Measurements from ENCODE around the gene CIDEB.

CIDEB gene

GRCh38 chr14:24312736-24313507 is 5.1 kb upstream of the CIDEB start:
- DNase-seq (ENCODE audit: low spot score): peak; percentile 73

DNA sequence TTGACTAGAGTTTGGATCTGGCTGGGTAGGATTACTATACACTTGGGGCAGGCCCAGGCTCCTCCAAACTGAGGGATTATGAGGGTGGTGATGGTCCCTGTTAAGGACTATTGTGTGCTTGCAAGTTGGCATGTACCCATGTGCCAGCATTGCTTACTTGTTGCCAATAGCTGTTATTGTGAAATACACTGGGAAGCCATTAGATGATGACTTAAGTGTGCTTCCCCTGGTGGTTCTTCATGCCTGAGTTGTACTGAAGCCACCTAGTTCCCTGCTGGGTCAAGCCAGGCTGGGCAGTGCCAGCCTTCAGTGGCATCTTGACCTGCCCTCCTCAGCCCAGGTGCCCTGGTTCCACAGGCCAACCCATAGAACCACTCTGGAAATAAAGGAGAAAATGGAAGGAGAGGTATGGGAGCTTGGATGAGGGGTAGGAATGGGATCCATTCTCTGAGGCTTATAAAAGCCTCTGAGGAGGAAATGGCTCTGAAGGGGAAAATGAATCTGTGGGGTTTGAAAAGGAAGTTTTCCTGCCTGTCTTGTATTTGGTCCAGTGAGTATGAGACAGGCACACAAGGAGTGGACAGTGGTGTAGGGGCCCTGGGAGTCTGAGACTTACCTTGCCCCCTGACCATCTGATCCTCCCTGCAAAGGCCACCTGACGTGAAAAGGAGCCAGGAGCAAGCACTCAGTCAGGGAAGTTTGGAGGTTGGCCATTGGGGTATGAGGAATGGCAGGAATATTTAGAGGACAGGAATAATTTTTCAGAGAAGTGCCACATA is 4.2 kb upstream of the CIDEB start:
- DNase-seq (ENCODE audit: low spot score): no peak

GRCh38 chr14:24310646-24311604 is 3.1 kb upstream of the CIDEB start, which contains the start of gene LTB4R:
Gene LTB4R, plus strand, starts transcription at chr14:24311502. Its CDS starts 4,150 bp downstream, at chr14:24315652.
- peak; percentile 91 for DNase-seq (ENCODE audit: low spot score)

GRCh38 chr14:24310265-24310645 is 2.5 kb upstream of the CIDEB start:
- DNase-seq (ENCODE audit: low spot score): no peak

GRCh38 chr14:24309538-24310264 is 1.9 kb upstream of the CIDEB start, which contains the start of gene LTB4R2:
Gene LTB4R2, plus strand, starts transcription at chr14:24310140. Its CDS starts 525 bp downstream, at chr14:24310665.
- no peak for DNase-seq (ENCODE audit: low spot score)

DNA sequence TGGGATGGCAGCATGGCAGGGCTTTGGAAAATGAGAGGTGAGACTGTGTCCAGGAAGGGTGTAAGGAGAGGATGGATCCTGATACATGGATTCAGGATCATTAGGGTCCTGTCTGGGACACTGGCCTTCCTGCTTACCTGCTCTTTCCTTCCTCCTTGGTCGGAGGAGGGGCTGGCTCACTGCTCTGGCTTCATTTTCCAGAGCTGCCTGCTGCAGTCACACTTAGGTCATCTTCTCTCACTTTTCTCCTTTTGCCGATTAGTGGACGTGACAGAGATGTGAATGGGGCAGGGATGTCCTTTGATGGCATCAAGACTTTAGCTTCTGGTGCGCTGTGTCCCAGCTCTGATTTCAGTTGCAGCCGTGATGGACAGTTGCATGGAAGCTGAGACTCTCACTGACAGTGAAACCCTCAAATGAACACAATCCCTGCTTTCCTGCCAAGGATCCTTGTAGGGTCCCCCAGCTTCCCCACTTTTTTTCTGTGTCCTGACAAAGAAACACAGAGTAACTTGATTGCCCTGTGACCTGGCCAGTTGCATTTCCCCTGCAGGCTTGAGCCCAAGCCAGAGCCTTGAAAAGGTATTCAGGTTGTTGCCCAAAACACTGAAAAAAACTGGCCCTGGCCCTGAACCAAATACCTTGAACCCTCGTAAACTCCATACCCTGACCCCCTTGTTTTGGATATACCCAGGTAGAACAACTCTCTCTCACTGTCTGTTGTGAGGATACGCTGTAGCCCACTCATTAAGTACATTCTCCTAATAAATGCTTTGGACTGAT is 756 bp upstream of the CIDEB start:
- DNase-seq (ENCODE audit: low spot score): no peak

DNA sequence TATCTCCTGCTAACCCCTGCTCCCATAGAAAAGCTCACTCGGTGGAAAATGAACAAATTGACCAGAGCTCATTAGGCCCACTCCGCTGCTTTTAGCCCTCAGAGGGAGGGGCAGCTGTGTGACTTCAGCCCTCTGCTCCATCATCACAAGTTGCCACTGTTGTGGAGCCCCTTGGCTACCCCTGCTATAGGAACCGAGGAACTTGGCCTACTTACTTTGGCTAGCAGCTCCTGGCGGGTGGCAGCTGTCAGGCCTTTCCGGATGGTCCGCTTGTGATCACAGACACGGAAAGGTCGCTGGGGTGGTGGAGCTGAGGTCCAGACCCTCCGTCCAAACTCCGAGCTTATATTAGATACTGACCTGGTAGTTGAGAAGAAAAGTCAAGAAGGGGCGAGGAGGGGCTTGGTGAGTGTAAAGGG is 612 bp downstream of the CIDEB start:
- DNase-seq (ENCODE audit: low spot score): no peak

- no peak for DNase-seq (ENCODE audit: low spot score)
These were observed 3.8 kb downstream of the CIDEB start for GRCh38 chr14:24304019-24304387.

DNA sequence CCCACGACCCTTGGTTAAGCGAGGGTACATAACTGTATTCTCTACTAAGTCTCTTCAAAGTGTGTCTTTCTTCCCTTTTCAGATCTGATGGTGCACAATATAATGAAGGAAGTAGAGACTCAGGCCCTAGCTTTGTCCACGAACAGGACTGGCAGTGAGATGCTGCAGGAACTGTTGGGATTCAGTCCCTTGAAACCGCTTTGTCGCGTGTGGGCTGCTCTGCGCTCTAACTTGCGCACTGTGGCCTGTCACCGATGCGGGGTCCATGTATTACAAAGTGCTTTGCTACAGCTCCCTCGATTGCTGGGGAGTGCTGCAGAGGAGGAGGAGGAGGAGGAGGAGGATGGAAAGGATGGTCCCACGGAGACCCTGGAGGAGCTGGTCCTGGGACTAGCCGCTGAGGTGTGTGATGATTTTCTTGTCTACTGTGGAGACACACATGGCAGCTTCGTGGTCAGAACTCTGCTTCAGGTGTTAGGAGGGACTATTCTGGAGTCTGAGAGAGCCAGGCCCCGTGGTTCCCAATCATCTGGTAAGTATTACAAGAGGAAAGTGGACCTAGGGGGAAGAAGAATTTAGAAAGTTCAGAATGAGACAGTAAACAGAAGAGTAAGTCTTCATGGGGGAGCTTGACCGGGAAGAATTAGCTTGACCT is 7.3 kb downstream of the CIDEB start:
- no peak for DNase-seq (ENCODE audit: low spot score)

DNA sequence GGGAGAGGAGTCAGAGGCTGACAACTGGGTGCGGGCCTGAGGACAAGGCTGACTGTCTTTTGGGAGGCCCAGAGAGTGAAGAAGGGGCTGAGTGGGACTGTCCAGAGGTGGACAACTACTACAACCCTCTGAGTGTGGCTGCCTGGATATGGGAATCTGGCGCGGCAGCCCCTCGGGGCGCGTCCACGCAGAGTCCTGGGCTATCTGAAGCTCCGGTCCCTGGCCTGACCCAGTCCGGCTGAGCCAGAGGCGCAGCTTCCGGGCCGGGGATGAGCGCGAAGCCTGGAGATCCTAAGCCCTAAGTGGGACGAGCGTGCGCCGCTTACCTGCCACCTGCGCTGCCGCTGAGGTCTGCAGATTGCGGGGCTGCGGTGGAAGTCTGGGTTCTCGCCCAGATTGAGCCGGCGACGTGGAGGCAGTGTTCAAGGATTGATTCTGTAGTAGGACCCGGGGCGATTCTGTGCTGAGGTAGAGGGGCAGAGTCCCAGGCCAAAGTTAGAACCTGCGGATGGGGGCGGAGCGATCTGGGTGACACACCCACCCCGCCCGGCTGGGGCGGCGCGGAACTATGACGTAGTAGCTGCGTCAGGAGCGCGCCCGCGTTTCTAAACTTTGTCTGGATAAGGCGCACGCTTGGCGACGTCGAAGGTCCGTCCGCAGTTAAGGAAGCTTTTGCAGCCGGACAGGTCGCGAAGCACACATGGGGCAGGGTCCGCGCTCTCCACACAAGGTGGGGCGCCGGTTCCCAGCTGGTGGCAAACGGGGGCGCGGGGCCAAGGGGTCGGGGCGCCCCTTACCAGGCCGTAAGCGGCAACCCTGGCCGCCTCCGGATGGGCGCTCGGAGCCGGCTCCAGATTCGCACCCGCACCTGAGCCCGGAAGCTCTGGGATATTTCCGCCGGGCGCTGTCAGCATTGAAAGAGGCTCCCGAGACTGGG is 8.3 kb downstream of the CIDEB start, which contains the start of the genes DHRS1 and NOP9:
TSS of gene DHRS1 (minus strand) at position 526 of the 937 bp plus-strand sequence. CDS start 674 bp downstream, outside the sequence.
TSS of gene NOP9 (plus strand) at position 596 of the 937 bp plus-strand sequence. CDS start at position 701, 105 bp downstream.
- peak; percentile 86 for DNase-seq (ENCODE audit: low spot score)

- peak; percentile 62 for DNase-seq (ENCODE audit: low spot score)
These were observed 8.9 kb downstream of the CIDEB start for GRCh38 chr14:24298892-24299254.

DNA sequence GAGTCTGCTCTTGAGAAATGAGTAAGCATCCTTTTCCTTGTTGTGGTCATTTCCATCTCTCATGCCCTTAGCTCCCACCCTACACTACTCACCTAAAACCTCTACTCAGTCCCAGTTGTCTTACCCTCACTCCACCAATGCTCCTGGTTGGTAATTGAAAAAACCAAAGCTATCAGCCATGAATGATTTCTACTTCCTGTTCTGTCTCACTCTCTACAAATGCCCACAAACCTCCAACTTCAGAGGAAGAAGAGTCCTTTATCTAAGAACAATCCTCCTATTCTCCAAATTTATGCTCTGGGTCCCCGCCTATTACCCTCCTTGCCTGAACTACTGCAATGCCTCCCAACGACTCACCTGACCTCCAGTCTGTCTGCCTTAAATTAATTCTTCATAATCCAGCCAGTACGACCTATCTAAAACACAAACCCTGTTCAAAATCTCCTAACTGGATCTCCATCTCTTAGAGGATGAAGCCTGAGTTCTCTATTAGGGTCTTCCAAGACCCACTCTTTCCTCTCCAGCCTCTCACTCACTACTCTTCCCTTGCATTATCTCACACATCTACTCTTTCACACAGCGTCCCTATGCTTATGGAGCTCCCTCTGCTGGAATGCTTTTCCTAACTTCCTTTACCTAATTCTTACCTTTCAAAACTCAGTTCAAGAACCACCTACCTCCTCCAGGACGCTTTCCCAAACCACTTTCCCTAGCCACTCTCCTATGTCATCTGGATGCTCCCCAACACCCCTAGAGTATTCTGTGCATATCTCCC is 10.4 kb downstream of the CIDEB start:
- DNase-seq (ENCODE audit: low spot score): no peak

GRCh38 chr14:24296341-24297157 is 11.2 kb downstream of the CIDEB start:
- peak; percentile 94 for DNase-seq (ENCODE audit: low spot score)

- DNase-seq (ENCODE audit: low spot score): no peak
These were observed 14.3 kb downstream of the CIDEB start for GRCh38 chr14:24293525-24293924.

DNA sequence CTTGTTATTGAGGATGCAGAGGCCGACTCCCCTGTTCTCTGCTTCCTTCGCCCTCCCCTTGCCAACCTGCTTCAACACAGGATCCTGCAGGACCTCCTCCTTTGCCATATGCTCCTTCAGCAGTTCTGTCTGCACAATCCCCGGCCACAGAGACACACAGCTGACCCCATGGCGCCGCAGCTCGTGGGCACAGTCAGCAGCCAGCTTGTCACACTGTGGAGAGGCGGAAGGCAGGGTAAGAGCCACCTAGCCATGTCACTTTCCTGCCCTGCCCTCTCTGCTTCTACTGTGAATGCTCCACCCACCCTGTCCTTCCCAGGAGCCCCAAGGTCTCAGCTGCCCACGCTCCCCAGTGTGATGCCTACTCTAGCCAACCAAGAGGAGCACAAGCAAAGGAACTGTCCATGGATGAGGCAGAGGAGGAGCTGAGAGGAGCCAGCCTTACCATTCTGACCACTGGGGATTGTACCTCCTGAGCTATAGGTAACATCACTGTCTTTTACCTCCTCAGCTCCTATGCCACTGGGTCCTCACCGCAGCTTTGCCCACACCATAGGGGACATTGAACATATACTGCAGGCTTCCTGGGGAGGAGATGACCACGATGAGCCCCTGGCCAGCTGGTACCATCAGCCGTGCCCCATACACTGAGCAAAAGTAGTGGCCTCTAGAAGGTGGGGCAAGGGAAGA is 15.5 kb downstream of the CIDEB start:
- no peak for DNase-seq (ENCODE audit: low spot score)

GRCh38 chr14:24291446-24292117 is 16.2 kb downstream of the CIDEB start:
- DNase-seq (ENCODE audit: low spot score): no peak
